H1 (cell line): ENCODE data around the gene CAMTA1. TPM values are rescaled to one million over a fixed set of nuclear protein-coding genes. Genes with fewer than 3 reads are reported as not detected.

Experiments
- CHD1 ChIP-seq: IDR thresholded peaks from 2 replicates; pipeline ENCODE4 v1.6.1; 2012; ENCODE audit warnings: low read depth, low read length, improper control_type of control experiment
- CHD2 ChIP-seq: IDR thresholded peaks from 2 replicates; pipeline ENCODE4 v1.6.1; 2012; ENCODE audit warnings: low read length, improper control_type of control experiment
- GTF2F1 ChIP-seq: IDR thresholded peaks from 2 replicates; pipeline ENCODE4 v1.6.1; 2012; ENCODE audit warnings: low read depth, low read length, improper control_type of control experiment, borderline replicate concordance
- NANOG ChIP-seq: IDR thresholded peaks from 2 replicates; pipeline ENCODE4 v1.6.1; 2011; ENCODE audit warnings: low read length, low read depth, mild to moderate bottlenecking, inconsistent platforms; ENCODE audit not compliant: insufficient read depth, poor library complexity, severe bottlenecking
- polyA plus RNA-seq, 7 experiments: library from polyadenylated mRNA; depleted of rRNA in 3 of 7; stranded (reverse) in 5 of 7; unstranded in 2 of 7; fragments of >200 nt in 5 of 7; fragments of 200-250 nt in 2 of 7; gene quantifications; 1 replicate in 5 of 7; 2 replicates in 1 of 7; 4 replicates in 1 of 7; pipeline versions ENCODE4 v1.2.1 to v1.2.3, GENCODE V29; 2011 to 2013; ENCODE audit warnings: missing spikeins in 2 of 7, mixed read lengths in 2 of 7
- total RNA-seq: library from RNA; stranded (reverse); fragmentation: NEBNext Ultra II Directional; extraction: Animal tissue kit (Norgen Biotek cat#: 25700); gene quantifications from 2 replicates; pipeline ENCODE4 v1.2.1, GENCODE V29; 2021
- TF ChIP-seq, protein P1 (sequence below): fragments of 300-600 bp; sonication (generic); IDR thresholded peaks from 2 replicates; pipeline ENCODE4 v1.7.1; 2012; ENCODE audit warnings: low read length, moderate library complexity, mild to moderate bottlenecking, inconsistent platforms; ENCODE audit not compliant: insufficient replicate concordance

CAMTA1 gene
- total and polyA plus RNA-seq, 2 of the 8 experiments (the other 6 are each of a cell fraction or from before 2014, with no cell fraction given): 65.0 to 119 TPM

DNA sequence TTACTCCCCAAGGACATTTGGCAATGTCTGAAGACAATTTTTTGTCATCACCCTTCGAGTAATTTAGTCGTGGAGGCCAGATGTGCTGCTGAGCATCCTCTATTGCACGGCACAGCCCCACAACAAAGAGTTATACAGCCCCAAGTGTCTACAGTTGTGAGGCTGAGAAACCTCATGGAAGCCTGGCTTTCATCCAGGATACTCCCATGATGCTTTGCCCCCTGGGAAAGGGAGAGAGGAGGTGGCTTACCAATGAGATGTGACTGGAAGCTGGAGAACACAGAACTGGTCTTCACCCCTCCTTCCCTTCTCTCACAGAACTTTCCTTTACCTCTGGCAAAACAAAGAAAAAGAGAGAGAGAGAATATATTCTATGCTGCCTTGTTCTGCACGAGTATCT lies 834.9 kb downstream of the CAMTA1 start (continued):
- TF ChIP-seq CHD1 (no peak), CHD2 (no peak), NANOG (no peak), GTF2F1 (no peak)
- TF ChIP-seq, protein P1, sequence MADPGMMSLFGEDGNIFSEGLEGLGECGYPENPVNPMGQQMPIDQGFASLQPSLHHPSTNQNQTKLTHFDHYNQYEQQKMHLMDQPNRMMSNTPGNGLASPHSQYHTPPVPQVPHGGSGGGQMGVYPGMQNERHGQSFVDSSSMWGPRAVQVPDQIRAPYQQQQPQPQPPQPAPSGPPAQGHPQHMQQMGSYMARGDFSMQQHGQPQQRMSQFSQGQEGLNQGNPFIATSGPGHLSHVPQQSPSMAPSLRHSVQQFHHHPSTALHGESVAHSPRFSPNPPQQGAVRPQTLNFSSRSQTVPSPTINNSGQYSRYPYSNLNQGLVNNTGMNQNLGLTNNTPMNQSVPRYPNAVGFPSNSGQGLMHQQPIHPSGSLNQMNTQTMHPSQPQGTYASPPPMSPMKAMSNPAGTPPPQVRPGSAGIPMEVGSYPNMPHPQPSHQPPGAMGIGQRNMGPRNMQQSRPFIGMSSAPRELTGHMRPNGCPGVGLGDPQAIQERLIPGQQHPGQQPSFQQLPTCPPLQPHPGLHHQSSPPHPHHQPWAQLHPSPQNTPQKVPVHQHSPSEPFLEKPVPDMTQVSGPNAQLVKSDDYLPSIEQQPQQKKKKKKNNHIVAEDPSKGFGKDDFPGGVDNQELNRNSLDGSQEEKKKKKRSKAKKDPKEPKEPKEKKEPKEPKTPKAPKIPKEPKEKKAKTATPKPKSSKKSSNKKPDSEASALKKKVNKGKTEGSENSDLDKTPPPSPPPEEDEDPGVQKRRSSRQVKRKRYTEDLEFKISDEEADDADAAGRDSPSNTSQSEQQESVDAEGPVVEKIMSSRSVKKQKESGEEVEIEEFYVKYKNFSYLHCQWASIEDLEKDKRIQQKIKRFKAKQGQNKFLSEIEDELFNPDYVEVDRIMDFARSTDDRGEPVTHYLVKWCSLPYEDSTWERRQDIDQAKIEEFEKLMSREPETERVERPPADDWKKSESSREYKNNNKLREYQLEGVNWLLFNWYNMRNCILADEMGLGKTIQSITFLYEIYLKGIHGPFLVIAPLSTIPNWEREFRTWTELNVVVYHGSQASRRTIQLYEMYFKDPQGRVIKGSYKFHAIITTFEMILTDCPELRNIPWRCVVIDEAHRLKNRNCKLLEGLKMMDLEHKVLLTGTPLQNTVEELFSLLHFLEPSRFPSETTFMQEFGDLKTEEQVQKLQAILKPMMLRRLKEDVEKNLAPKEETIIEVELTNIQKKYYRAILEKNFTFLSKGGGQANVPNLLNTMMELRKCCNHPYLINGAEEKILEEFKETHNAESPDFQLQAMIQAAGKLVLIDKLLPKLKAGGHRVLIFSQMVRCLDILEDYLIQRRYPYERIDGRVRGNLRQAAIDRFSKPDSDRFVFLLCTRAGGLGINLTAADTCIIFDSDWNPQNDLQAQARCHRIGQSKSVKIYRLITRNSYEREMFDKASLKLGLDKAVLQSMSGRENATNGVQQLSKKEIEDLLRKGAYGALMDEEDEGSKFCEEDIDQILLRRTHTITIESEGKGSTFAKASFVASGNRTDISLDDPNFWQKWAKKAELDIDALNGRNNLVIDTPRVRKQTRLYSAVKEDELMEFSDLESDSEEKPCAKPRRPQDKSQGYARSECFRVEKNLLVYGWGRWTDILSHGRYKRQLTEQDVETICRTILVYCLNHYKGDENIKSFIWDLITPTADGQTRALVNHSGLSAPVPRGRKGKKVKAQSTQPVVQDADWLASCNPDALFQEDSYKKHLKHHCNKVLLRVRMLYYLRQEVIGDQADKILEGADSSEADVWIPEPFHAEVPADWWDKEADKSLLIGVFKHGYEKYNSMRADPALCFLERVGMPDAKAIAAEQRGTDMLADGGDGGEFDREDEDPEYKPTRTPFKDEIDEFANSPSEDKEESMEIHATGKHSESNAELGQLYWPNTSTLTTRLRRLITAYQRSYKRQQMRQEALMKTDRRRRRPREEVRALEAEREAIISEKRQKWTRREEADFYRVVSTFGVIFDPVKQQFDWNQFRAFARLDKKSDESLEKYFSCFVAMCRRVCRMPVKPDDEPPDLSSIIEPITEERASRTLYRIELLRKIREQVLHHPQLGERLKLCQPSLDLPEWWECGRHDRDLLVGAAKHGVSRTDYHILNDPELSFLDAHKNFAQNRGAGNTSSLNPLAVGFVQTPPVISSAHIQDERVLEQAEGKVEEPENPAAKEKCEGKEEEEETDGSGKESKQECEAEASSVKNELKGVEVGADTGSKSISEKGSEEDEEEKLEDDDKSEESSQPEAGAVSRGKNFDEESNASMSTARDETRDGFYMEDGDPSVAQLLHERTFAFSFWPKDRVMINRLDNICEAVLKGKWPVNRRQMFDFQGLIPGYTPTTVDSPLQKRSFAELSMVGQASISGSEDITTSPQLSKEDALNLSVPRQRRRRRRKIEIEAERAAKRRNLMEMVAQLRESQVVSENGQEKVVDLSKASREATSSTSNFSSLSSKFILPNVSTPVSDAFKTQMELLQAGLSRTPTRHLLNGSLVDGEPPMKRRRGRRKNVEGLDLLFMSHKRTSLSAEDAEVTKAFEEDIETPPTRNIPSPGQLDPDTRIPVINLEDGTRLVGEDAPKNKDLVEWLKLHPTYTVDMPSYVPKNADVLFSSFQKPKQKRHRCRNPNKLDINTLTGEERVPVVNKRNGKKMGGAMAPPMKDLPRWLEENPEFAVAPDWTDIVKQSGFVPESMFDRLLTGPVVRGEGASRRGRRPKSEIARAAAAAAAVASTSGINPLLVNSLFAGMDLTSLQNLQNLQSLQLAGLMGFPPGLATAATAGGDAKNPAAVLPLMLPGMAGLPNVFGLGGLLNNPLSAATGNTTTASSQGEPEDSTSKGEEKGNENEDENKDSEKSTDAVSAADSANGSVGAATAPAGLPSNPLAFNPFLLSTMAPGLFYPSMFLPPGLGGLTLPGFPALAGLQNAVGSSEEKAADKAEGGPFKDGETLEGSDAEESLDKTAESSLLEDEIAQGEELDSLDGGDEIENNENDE: no peak
